GM19468 (cell line): Measurements from ENCODE around the gene INO80D.

ENCODE experiments used
- ATAC-seq: cut with Tn5 transposase; IDR thresholded peaks from one replicate; pipeline ENCODE4 v1.9.1; 2021; ENCODE audit warnings: mild to moderate bottlenecking, moderate library complexity, moderate number of reproducible peaks; ENCODE audit not compliant: unreplicated experiment; ENCODE audit errors: extremely low read depth

INO80D gene

GRCh38 chr2:205948496-205948837 lies 137.5 kb downstream of the INO80D start:
- no peak for ATAC-seq

GRCh38 chr2:205947621-205948495 lies 138.1 kb downstream of the INO80D start:
- ATAC-seq, result peak; percentile 65

GRCh38 chr2:205946226-205946625 lies 139.7 kb downstream of the INO80D start:
- ATAC-seq, result no peak
